Caco-2 (cell line): ENCODE results near the gene CCNB1. TPM values are rescaled to one million over a fixed set of nuclear protein-coding genes. Genes with fewer than 3 reads are reported as not detected.
"Not testable (repeated sequence)": the region's sequence is repeated elsewhere in the genome, so short reads cannot be mapped to it uniquely, and the experiment has no call there.

Experiments used
- BruUV-seq: library from RNA; stranded (reverse); fragments of 400-500 nt; replicated peaks from 2 replicates; lab custom pipeline; 2021; lab: Mats Ljungman, UMichigan
- CTCF ChIA-PET: fragments of 300-600 bp; sonication (Branson Sonifier 250); formaldehyde crosslinking; loops from one replicate; lab custom pipeline; 2022; ENCODE audit warnings: antibody characterized with exemption; lab: Charles Lee
- POLR2A ChIA-PET: fragments of 300-600 bp; sonication (Branson Sonifier 250); formaldehyde crosslinking; loops from one replicate; lab custom pipeline; 2022; ENCODE audit warnings: antibody characterized with exemption; lab: Charles Lee
- DNase-seq, 2 experiments: peaks; one replicate each; pipeline versions ENCODE4 v3.0.0 to v3.0.0-alpha.2; 2020 to 2022
- H3K27me3 ChIP-seq: replicated peaks from 2 replicates; pipeline ENCODE4 v1.6.0; 2011; ENCODE audit warnings: low read length; ENCODE audit not compliant: control insufficient read depth, insufficient read depth
- H3K36me3 ChIP-seq: 2 replicates; pipeline ENCODE4 v1.5.1; 2011; ENCODE audit warnings: low read length; ENCODE audit not compliant: control insufficient read depth, insufficient read depth
- H3K4me1 ChIP-seq: fragments of 250-450 bp; sonication (Bioruptor Pico); 2 replicates; pipeline ENCODE4 v1.5.1; 2020; ENCODE audit warnings: mild to moderate bottlenecking
- H3K4me3 ChIP-seq: 2 replicates; pipeline ENCODE4 v1.5.1; 2011; ENCODE audit warnings: low read depth, mild to moderate bottlenecking, control low read depth, low read length
- H3K9me3 ChIP-seq: fragments of 250-450 bp; sonication (Bioruptor Pico); 2 replicates; pipeline ENCODE4 v1.5.1; 2020; ENCODE audit warnings: mild to moderate bottlenecking, moderate library complexity
- H3K27ac Mint-ChIP-seq: one replicate; pipeline ENCODE4 v1.8.0; 2022; ENCODE audit warnings: mixed read lengths; ENCODE audit not compliant: unreplicated experiment
- H3K27me3 Mint-ChIP-seq: one replicate; pipeline ENCODE4 v1.8.0; 2022; ENCODE audit warnings: mixed read lengths; ENCODE audit not compliant: insufficient read depth, unreplicated experiment
- H3K36me3 Mint-ChIP-seq: one replicate; pipeline ENCODE4 v1.8.0; 2022; ENCODE audit warnings: mild to moderate bottlenecking, mixed read lengths; ENCODE audit not compliant: insufficient read depth, unreplicated experiment
- H3K4me1 Mint-ChIP-seq: one replicate; pipeline ENCODE4 v1.8.0; 2022; ENCODE audit warnings: low read depth, mixed read lengths; ENCODE audit not compliant: unreplicated experiment
- H3K4me3 Mint-ChIP-seq: one replicate; pipeline ENCODE4 v1.8.0; 2022; ENCODE audit warnings: mild to moderate bottlenecking, moderate library complexity, mixed read lengths; ENCODE audit not compliant: unreplicated experiment
- H3K9me3 Mint-ChIP-seq: one replicate; pipeline ENCODE4 v1.8.0; 2022; ENCODE audit warnings: mixed read lengths; ENCODE audit not compliant: unreplicated experiment
- CTCF ChIP-seq, 2 experiments: fragments of 200-600 bp in 1 of 2; IDR thresholded peaks; 1 replicate in 1 of 2; 2 replicates in 1 of 2; pipeline versions ENCODE4 v1.5.1 to v1.8.0; 2011 to 2022; ENCODE audit warnings: antibody characterized with exemption in 1 of 2, control low read depth in 1 of 2, inconsistent platforms in 1 of 2, low read depth in 1 of 2, low read length in 1 of 2, mild to moderate bottlenecking in 1 of 2, moderate library complexity in 1 of 2; ENCODE audit not compliant: insufficient read depth in 1 of 2, severe bottlenecking in 1 of 2, unreplicated experiment in 1 of 2
- intact Hi-C: fragments of 100-400 bp; cut with micrococcal nuclease; formaldehyde crosslinking; loops from one replicate; pipeline ENCODE4 v1.10.0; 2022; ENCODE audit not compliant: unreplicated experiment
- total RNA-seq: library from RNA; stranded (reverse); gene quantifications from 2 replicates; pipeline ENCODE4 v1.2.3, GENCODE V29; 2022

The CCNB1 gene
- total RNA-seq, 1 experiment from 2014 or later, result 338 TPM

DNA sequence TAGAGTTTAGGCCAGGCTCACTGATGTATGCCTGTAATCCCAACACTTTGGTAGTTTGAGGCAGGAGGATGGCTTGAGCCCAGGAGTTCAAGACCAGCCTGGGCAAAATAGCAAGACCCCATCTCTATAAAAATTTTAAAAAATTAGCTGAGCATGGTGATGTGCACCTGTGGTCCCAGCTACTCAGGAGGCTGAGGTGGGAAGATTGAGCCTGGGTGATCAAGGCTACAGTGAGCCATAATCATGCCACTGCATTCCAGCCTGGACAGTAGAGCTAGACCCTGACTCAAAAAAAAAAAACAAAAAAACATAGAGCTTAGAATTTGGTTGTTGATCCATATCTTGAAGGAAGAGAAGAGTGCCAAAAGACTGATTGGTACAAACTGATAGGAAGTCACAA is 53.0 kb downstream of the CCNB1 start:
- Histone ChIP-seq H3K4me3 (no peak overlapping the region), H3K4me1 (peaks cover 16% of the 10 kb centered on the region), H3K27me3 (no peaks in the 10 kb centered on the region), H3K36me3 (peaks cover 1% of the 10 kb centered on the region; the same call in 1 of the 2 replicates), H3K9me3 (no peaks in the 10 kb centered on the region)
- no peaks in the 10 kb centered on the region for H3K9me3 Mint-ChIP-seq
- no peaks in the 10 kb centered on the region for H3K27me3 Mint-ChIP-seq
- no TSS peak for BruUV-seq
- ChIA-PET POLR2A (interaction anchor here (0.6 kb wide), 1 partner anchor 179 kb away, joined by 10 read pairs; no protein-coding TSS in a partner anchor), CTCF (no interaction called here)
- DNase-seq, result no peak
- peak overlapping the region; percentile 58 for H3K27ac Mint-ChIP-seq
- peaks cover 8% of the 10 kb centered on the region for H3K4me1 Mint-ChIP-seq
- peaks cover 29% of the 10 kb centered on the region for H3K36me3 Mint-ChIP-seq
- no peak overlapping the region for H3K4me3 Mint-ChIP-seq
- TF ChIP-seq CTCF (IDR thresholded peaks at IDR 0.05; ENCODE audit: insufficient read depth in 1 of 2, low read depth in 1 of 2, low read length in 1 of 2, severe bottlenecking in 1 of 2, unreplicated experiment in 1 of 2), result no peak
- intact Hi-C loops, result loop anchor here (5.0 kb wide), 1 partner anchor 112 kb away; the partner anchor contains the start of gene CCDC125

DNA sequence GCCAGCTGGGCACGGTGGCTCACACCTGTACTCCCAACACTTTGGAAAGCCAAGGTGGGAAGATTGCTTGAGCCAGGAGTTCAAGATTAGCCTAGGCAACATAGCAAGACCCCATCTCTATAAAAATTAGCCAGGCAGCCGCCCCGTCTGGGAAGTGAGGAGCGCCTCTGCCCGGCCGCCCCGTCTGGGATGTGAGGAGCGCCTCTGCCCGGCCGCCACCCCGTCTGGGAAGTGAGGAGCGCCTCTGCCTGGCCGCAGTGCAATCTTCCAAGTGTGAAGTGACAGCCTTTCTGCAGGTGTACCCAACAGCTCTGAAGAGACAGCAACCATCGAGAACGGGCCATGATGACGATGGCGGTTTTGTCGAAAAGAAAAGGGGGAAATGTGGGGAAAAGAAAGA is 53.4 kb downstream of the CCNB1 start:
- H3K9me3 Mint-ChIP-seq, DNase-seq, CTCF ChIA-PET, H3K4me1 Mint-ChIP-seq, H3K4me3 Mint-ChIP-seq, H3K27me3 Mint-ChIP-seq, intact Hi-C loops, H3K4me3 ChIP-seq, H3K36me3 ChIP-seq, H3K27me3 ChIP-seq, BruUV-seq, H3K9me3 ChIP-seq: not testable (repeated sequence)
- Mint-ChIP-seq H3K27ac (peak overlapping the region; percentile 58), H3K36me3 (peaks cover 33% of the 10 kb centered on the region)
- peaks cover 16% of the 10 kb centered on the region for H3K4me1 ChIP-seq
- POLR2A ChIA-PET, result interaction anchor here (0.6 kb wide), 1 partner anchor 178 kb away, joined by 10 read pairs; no protein-coding TSS in a partner anchor

DNA sequence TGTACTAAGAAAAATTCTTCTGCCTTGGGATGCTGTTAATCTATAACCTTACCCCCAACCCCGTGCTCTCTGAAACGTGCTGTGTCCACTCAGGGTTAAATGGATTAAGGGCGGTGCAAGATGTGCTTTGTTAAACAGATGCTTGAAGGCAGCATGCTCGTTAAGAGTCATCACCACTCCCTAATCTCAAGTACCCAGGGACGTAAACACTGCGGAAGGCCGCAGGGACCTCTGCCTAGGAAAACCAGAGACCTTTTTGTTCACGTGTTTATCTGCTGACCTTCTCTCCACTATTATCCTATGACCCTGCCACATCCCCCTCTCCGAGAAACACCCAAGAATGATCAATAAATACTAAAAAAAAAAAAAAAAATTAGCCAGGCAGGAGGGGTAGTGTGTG is 53.9 kb downstream of the CCNB1 start:
- H3K4me3 Mint-ChIP-seq, POLR2A ChIA-PET, H3K27me3 Mint-ChIP-seq, H3K9me3 Mint-ChIP-seq, H3K36me3 ChIP-seq, H3K4me3 ChIP-seq, intact Hi-C loops, H3K9me3 ChIP-seq, H3K4me1 Mint-ChIP-seq, CTCF ChIA-PET, H3K27ac Mint-ChIP-seq, H3K27me3 ChIP-seq, BruUV-seq, DNase-seq: not testable (repeated sequence)
- H3K4me1 ChIP-seq, result peaks cover 17% of the 10 kb centered on the region
- H3K36me3 Mint-ChIP-seq, result peaks cover 38% of the 10 kb centered on the region

DNA sequence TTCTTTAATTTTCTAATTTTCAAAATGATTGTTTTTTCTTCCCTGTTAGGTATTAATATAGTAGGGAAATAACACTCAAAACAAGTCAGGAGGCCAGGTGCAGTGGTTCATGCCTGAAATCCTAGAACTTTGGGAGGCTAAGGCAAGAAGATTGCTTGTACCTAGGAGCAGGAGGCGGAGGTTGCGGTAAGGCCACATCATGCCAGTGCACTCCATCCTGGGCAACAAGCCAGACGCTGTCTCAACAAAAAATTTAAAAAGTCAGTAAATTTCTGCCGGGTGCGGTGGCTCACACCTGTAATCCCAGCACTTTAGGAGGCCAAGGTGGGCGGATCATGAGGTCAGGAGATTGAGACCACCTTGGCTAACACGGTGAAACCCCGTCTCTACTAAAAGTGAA is 57.6 kb downstream of the CCNB1 start:
- BruUV-seq, result no TSS peak
- ChIA-PET CTCF (no interaction called here), POLR2A (no interaction called here)
- Histone ChIP-seq H3K36me3 (peaks cover 1% of the 10 kb centered on the region; the same call in 1 of the 2 replicates), H3K4me1 (peaks cover 18% of the 10 kb centered on the region; the same call in 1 of the 2 replicates), H3K27me3 (no peaks in the 10 kb centered on the region), H3K4me3 (no peak overlapping the region), H3K9me3 (no peaks in the 10 kb centered on the region)
- intact Hi-C loops, result no loop called here
- Mint-ChIP-seq H3K4me3 (no peak overlapping the region), H3K27ac (no peak overlapping the region), H3K27me3 (no peaks in the 10 kb centered on the region), H3K36me3 (peaks cover 47% of the 10 kb centered on the region), H3K9me3 (no peaks in the 10 kb centered on the region), H3K4me1 (peaks cover 8% of the 10 kb centered on the region)
- TF ChIP-seq CTCF (IDR thresholded peaks at IDR 0.05; ENCODE audit: insufficient read depth in 1 of 2, low read depth in 1 of 2, low read length in 1 of 2, severe bottlenecking in 1 of 2, unreplicated experiment in 1 of 2), result no peak
- no peak for DNase-seq
